HEK293 (cell line): ENCODE results near the gene CUEDC1.

Experiments used
- CTCF ChIA-PET: fragments of 350-600 bp; formaldehyde crosslinking; extraction: SDS; loops from one replicate; lab custom pipeline; 2021; ENCODE audit warnings: antibody characterized with exemption; lab: Yijun Ruan, JAX
- POLR2A ChIA-PET: fragments of 300-600 bp; formaldehyde crosslinking; extraction: SDS; loops from one replicate; lab custom pipeline; 2020; ENCODE audit warnings: antibody characterized with exemption, inconsistent platforms; lab: Yijun Ruan, JAX
- H3K27ac ChIP-seq: fragments of 200-500 bp; sonication (Bioruptor generic); 2 replicates; pipeline ENCODE4 v1.5.1; 2014; ENCODE audit warnings: low read depth, low read length, control low read depth, inconsistent platforms; ENCODE audit errors: extremely low read depth
- H3K36me3 ChIP-seq, 2 experiments: fragments of 200-500 bp in 1 of 2; sonication (Bioruptor generic) in 1 of 2; 1 replicate in 1 of 2; 2 replicates in 1 of 2; pipeline ENCODE4 v1.5.1; 2014 to 2017; ENCODE audit warnings: inconsistent platforms in 2 of 2, low read length in 2 of 2; ENCODE audit not compliant: control insufficient read depth in 2 of 2, insufficient read depth in 1 of 2
- H3K4me1 ChIP-seq: fragments of 200-500 bp; sonication (Bioruptor generic); 2 replicates; pipeline ENCODE4 v1.5.1; 2014; ENCODE audit warnings: mild to moderate bottlenecking, low read length, inconsistent platforms; ENCODE audit not compliant: control insufficient read depth, insufficient read depth
- H3K4me3 ChIP-seq: 2 replicates; pipeline ENCODE4 v1.5.1; 2011; ENCODE audit warnings: low read depth, mild to moderate bottlenecking, control low read depth, low read length, moderate library complexity
- H3K9me3 ChIP-seq: fragments of 200-500 bp; sonication (Bioruptor generic); 2 replicates; pipeline ENCODE4 v1.5.1; 2014; ENCODE audit warnings: low read depth, low read length, inconsistent platforms; ENCODE audit not compliant: control insufficient read depth, insufficient read depth
- GLI2 ChIP-seq: fragments of 450-650 bp; formaldehyde crosslinking; IDR thresholded peaks from 2 replicates; pipeline ENCODE4; 2017; ENCODE audit warnings: missing biosample characterization, missing genetic modification characterization, low read depth, borderline replicate concordance
- GLIS2 ChIP-seq: fragments of 450-650 bp; formaldehyde crosslinking; IDR thresholded peaks from 2 replicates; pipeline ENCODE4 v1.5.1; 2016; ENCODE audit warnings: missing biosample characterization, missing genetic modification characterization
- HOXD13 ChIP-seq: sonication (generic); formaldehyde crosslinking; IDR thresholded peaks from 2 replicates; pipeline ENCODE4 v1.8.0; 2022; ENCODE audit warnings: missing genetic modification reagents, borderline replicate concordance
- SCRT2 ChIP-seq: fragments of 450-650 bp; formaldehyde crosslinking; IDR thresholded peaks from 2 replicates; pipeline ENCODE4 v1.5.1; 2016; ENCODE audit warnings: missing biosample characterization, missing genetic modification characterization
- YY2 ChIP-seq: fragments of 450-650 bp; formaldehyde crosslinking; IDR thresholded peaks from 2 replicates; pipeline ENCODE4 v1.5.1; 2016; ENCODE audit warnings: missing biosample characterization, missing genetic modification characterization
- ZBTB17 ChIP-seq: fragments of 450-650 bp; formaldehyde crosslinking; IDR thresholded peaks from 2 replicates; pipeline ENCODE4 v1.5.1; 2016; ENCODE audit warnings: missing biosample characterization, missing genetic modification characterization
- ZFHX2 ChIP-seq: fragments of 450-650 bp; formaldehyde crosslinking; conservative IDR thresholded peaks from 2 replicates; pipeline ENCODE4 v1.5.1; 2016; ENCODE audit warnings: missing biosample characterization, missing genetic modification characterization
- ZFP37 ChIP-seq: fragments of 450-650 bp; formaldehyde crosslinking; IDR thresholded peaks from 2 replicates; pipeline ENCODE4 v1.5.1; 2016; ENCODE audit warnings: missing biosample characterization, missing genetic modification characterization
- ZNF112 ChIP-seq: fragments of 450-650 bp; formaldehyde crosslinking; IDR thresholded peaks from 2 replicates; pipeline ENCODE4 v1.5.0; 2017; ENCODE audit warnings: missing biosample characterization, missing genetic modification characterization
- ZNF121 ChIP-seq: fragments of 450-650 bp; formaldehyde crosslinking; IDR thresholded peaks from 2 replicates; pipeline ENCODE4 v1.5.1; 2016; ENCODE audit warnings: missing biosample characterization, missing genetic modification characterization
- ZNF138 ChIP-seq: fragments of 450-650 bp; formaldehyde crosslinking; IDR thresholded peaks from 2 replicates; pipeline ENCODE4 v1.5.1; 2016; ENCODE audit warnings: missing biosample characterization, missing genetic modification characterization, borderline replicate concordance
- ZNF169 ChIP-seq: fragments of 450-650 bp; formaldehyde crosslinking; IDR thresholded peaks from 2 replicates; pipeline ENCODE4 v1.5.1; 2016; ENCODE audit warnings: missing biosample characterization, missing genetic modification characterization
- ZNF184 ChIP-seq: fragments of 450-650 bp; IDR thresholded peaks from 2 replicates; pipeline ENCODE4 v1.5.1; 2018; ENCODE audit warnings: missing biosample characterization, mild to moderate bottlenecking, missing genetic modification characterization
- ZNF248 ChIP-seq: fragments of 450-650 bp; formaldehyde crosslinking; IDR thresholded peaks from 2 replicates; pipeline ENCODE4 v1.5.1; 2017; ENCODE audit warnings: missing biosample characterization, missing genetic modification characterization
- ZNF521 ChIP-seq: fragments of 450-650 bp; formaldehyde crosslinking; IDR thresholded peaks from 2 replicates; pipeline ENCODE4 v1.5.1; 2017; ENCODE audit warnings: missing biosample characterization, mild to moderate bottlenecking, missing genetic modification characterization
- ZNF558 ChIP-seq: fragments of 450-650 bp; formaldehyde crosslinking; IDR thresholded peaks from 2 replicates; pipeline ENCODE4 v1.5.1; 2016; ENCODE audit warnings: missing biosample characterization, missing genetic modification characterization
- ZNF610 ChIP-seq: fragments of 450-650 bp; formaldehyde crosslinking; IDR thresholded peaks from 2 replicates; pipeline ENCODE4 v1.5.1; 2016; ENCODE audit warnings: missing biosample characterization, missing genetic modification characterization, borderline replicate concordance
- ZNF623 ChIP-seq: fragments of 450-650 bp; formaldehyde crosslinking; IDR thresholded peaks from 2 replicates; pipeline ENCODE4 v1.5.1; 2016; ENCODE audit warnings: missing biosample characterization, missing genetic modification characterization
- ZNF670 ChIP-seq: fragments of 450-650 bp; formaldehyde crosslinking; IDR thresholded peaks from 2 replicates; pipeline ENCODE4 v1.5.1; 2016; ENCODE audit warnings: missing biosample characterization, missing genetic modification characterization, low read depth
- ZNF776 ChIP-seq: fragments of 450-650 bp; formaldehyde crosslinking; IDR thresholded peaks from 2 replicates; pipeline ENCODE4 v1.5.0; 2017; ENCODE audit warnings: missing biosample characterization, missing genetic modification characterization, borderline replicate concordance
- ZXDB ChIP-seq: fragments of 450-650 bp; formaldehyde crosslinking; IDR thresholded peaks from 2 replicates; pipeline ENCODE4 v1.5.1; 2016; ENCODE audit warnings: missing biosample characterization, missing genetic modification characterization
- TF ChIP-seq, protein P1 (sequence below): fragments of 450-650 bp; formaldehyde crosslinking; IDR thresholded peaks from 2 replicates; pipeline ENCODE4 v1.5.1; 2016; ENCODE audit warnings: missing biosample characterization, missing genetic modification characterization
- TF ChIP-seq, protein P2 (sequence below): fragments of 450-650 bp; formaldehyde crosslinking; IDR thresholded peaks from 2 replicates; pipeline ENCODE4 v1.5.1; 2016; ENCODE audit warnings: missing biosample characterization, missing genetic modification characterization
- TF ChIP-seq, protein P3 (sequence below): fragments of 450-650 bp; formaldehyde crosslinking; IDR thresholded peaks from 2 replicates; pipeline ENCODE4 v1.5.1; 2017; ENCODE audit warnings: missing biosample characterization, missing genetic modification characterization
- TF ChIP-seq, protein P4 (sequence below): fragments of 450-650 bp; formaldehyde crosslinking; IDR thresholded peaks from 2 replicates; pipeline ENCODE4 v1.5.1; 2016; ENCODE audit warnings: missing biosample characterization, missing genetic modification characterization
- TF ChIP-seq, protein P5 (sequence below): fragments of 450-650 bp; formaldehyde crosslinking; IDR thresholded peaks from 2 replicates; pipeline ENCODE4 v1.5.1; 2016; ENCODE audit warnings: missing biosample characterization, missing genetic modification characterization
- TF ChIP-seq, protein P6 (sequence below): fragments of 450-650 bp; formaldehyde crosslinking; IDR thresholded peaks from 2 replicates; pipeline ENCODE4 v1.5.1; 2016; ENCODE audit warnings: missing biosample characterization, missing genetic modification characterization

Gene CUEDC1

DNA sequence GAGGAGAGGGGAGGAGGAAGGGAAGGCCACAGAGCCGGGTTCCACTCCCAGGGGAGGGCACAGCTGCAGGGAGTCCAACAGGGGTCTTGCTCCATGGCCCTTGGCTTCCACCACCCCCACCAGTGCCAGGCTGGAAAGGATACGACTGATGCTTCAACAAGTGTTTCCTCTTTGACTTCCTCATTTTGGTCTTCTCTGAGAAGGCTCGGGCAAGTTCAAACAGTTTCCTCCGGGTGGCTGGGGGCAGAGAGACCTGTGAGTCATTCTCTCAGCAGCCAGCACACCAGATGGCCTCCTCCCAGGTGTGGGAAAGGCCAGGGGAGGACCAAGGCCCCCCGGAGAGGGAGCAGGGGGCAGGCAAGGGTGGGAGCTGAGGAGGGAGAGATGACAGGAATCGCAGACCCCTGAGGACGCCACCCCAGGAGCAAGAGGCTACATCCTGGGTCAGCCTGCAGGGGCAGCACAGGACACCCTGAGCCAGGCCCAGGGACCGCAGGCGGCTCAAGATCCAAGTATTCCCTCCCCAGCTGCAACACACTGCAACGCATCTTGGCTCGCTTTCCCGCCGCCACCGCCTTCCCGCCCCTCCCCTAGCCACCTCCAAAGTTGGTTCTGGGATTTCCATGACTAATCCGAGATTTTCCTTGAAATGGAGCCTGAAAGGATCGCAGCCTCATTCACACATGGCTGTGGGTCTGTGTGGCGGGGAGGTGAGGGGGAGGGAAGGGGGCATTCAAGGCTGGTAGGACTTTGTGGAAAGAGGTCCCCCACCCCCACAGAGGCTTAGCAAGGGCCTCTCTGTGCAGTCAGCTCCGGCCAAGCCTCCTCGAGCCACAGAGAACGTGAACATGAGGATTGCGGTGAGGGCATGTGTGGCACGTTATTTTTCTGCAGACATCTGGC, 87.0 kb downstream of the CUEDC1 start:
- ChIA-PET POLR2A (interaction anchor here (0.7 to 1.4 kb wide), 4 partner anchors 8 to 120 kb away, joined by 3 to 8 read pairs (median 4); partner anchors contain the start of gene VEZF1), CTCF (interaction anchor here (0.7 to 6.8 kb wide), 17 partner anchors 10 to 238 kb away, joined by 3 to 78 read pairs (median 5); no protein-coding TSS in a partner anchor)
- Histone ChIP-seq H3K36me3 (peaks cover 0 to 46% of the 10 kb centered on the region in 2 experiments; a peak in 2 of 3 replicates), H3K9me3 (no peaks in the 10 kb centered on the region), H3K4me3 (no peak overlapping the region), H3K4me1 (peaks cover 6% of the 10 kb centered on the region; the same call in 1 of the 2 replicates), H3K27ac (peak overlapping the region; percentile 64)
- TF ChIP-seq ZNF169 (tag by site-specific recombination) (no peak), ZNF184 (tag by site-specific recombination) (no peak), ZNF138 (tag by site-specific recombination) (no peak), ZNF623 (tag by site-specific recombination) (no peak), ZBTB17 (no peak), SCRT2 (tag by site-specific recombination) (peak; percentile 97), GLIS2 (tag by site-specific recombination) (peak; percentile 93), ZXDB (no peak), ZNF112 (tag by site-specific recombination) (no peak), GLI2 (tag by site-specific recombination) (no peak), HOXD13 (no peak), ZNF610 (tag by site-specific recombination) (no peak), ZFHX2 (tag by site-specific recombination) (peak; percentile 58), ZNF121 (no peak), ZNF670 (tag by site-specific recombination) (no peak), ZNF776 (tag by site-specific recombination) (no peak), ZNF248 (tag by site-specific recombination) (no peak), YY2 (tag by site-specific recombination) (no peak), ZNF558 (tag by site-specific recombination) (no peak), ZNF521 (tag by site-specific recombination) (no peak), ZFP37 (tag by site-specific recombination) (no peak)
- TF ChIP-seq, protein P1, sequence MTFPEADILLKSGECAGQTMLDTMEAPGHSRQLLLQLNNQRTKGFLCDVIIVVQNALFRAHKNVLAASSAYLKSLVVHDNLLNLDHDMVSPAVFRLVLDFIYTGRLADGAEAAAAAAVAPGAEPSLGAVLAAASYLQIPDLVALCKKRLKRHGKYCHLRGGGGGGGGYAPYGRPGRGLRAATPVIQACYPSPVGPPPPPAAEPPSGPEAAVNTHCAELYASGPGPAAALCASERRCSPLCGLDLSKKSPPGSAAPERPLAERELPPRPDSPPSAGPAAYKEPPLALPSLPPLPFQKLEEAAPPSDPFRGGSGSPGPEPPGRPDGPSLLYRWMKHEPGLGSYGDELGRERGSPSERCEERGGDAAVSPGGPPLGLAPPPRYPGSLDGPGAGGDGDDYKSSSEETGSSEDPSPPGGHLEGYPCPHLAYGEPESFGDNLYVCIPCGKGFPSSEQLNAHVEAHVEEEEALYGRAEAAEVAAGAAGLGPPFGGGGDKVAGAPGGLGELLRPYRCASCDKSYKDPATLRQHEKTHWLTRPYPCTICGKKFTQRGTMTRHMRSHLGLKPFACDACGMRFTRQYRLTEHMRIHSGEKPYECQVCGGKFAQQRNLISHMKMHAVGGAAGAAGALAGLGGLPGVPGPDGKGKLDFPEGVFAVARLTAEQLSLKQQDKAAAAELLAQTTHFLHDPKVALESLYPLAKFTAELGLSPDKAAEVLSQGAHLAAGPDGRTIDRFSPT (tag by site-specific recombination) = no peak
- TF ChIP-seq, protein P2, sequence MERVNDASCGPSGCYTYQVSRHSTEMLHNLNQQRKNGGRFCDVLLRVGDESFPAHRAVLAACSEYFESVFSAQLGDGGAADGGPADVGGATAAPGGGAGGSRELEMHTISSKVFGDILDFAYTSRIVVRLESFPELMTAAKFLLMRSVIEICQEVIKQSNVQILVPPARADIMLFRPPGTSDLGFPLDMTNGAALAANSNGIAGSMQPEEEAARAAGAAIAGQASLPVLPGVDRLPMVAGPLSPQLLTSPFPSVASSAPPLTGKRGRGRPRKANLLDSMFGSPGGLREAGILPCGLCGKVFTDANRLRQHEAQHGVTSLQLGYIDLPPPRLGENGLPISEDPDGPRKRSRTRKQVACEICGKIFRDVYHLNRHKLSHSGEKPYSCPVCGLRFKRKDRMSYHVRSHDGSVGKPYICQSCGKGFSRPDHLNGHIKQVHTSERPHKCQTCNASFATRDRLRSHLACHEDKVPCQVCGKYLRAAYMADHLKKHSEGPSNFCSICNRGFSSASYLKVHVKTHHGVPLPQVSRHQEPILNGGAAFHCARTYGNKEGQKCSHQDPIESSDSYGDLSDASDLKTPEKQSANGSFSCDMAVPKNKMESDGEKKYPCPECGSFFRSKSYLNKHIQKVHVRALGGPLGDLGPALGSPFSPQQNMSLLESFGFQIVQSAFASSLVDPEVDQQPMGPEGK = peak; percentile 86
- TF ChIP-seq, protein P3, sequence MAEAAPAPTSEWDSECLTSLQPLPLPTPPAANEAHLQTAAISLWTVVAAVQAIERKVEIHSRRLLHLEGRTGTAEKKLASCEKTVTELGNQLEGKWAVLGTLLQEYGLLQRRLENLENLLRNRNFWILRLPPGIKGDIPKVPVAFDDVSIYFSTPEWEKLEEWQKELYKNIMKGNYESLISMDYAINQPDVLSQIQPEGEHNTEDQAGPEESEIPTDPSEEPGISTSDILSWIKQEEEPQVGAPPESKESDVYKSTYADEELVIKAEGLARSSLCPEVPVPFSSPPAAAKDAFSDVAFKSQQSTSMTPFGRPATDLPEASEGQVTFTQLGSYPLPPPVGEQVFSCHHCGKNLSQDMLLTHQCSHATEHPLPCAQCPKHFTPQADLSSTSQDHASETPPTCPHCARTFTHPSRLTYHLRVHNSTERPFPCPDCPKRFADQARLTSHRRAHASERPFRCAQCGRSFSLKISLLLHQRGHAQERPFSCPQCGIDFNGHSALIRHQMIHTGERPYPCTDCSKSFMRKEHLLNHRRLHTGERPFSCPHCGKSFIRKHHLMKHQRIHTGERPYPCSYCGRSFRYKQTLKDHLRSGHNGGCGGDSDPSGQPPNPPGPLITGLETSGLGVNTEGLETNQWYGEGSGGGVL = peak; percentile 81
- TF ChIP-seq, protein P4, sequence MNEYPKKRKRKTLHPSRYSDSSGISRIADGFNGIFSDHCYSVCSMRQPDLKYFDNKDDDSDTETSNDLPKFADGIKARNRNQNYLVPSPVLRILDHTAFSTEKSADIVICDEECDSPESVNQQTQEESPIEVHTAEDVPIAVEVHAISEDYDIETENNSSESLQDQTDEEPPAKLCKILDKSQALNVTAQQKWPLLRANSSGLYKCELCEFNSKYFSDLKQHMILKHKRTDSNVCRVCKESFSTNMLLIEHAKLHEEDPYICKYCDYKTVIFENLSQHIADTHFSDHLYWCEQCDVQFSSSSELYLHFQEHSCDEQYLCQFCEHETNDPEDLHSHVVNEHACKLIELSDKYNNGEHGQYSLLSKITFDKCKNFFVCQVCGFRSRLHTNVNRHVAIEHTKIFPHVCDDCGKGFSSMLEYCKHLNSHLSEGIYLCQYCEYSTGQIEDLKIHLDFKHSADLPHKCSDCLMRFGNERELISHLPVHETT (tag by site-specific recombination) = no peak
- TF ChIP-seq, protein P5, sequence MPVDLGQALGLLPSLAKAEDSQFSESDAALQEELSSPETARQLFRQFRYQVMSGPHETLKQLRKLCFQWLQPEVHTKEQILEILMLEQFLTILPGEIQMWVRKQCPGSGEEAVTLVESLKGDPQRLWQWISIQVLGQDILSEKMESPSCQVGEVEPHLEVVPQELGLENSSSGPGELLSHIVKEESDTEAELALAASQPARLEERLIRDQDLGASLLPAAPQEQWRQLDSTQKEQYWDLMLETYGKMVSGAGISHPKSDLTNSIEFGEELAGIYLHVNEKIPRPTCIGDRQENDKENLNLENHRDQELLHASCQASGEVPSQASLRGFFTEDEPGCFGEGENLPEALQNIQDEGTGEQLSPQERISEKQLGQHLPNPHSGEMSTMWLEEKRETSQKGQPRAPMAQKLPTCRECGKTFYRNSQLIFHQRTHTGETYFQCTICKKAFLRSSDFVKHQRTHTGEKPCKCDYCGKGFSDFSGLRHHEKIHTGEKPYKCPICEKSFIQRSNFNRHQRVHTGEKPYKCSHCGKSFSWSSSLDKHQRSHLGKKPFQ = no peak
- TF ChIP-seq, protein P6, sequence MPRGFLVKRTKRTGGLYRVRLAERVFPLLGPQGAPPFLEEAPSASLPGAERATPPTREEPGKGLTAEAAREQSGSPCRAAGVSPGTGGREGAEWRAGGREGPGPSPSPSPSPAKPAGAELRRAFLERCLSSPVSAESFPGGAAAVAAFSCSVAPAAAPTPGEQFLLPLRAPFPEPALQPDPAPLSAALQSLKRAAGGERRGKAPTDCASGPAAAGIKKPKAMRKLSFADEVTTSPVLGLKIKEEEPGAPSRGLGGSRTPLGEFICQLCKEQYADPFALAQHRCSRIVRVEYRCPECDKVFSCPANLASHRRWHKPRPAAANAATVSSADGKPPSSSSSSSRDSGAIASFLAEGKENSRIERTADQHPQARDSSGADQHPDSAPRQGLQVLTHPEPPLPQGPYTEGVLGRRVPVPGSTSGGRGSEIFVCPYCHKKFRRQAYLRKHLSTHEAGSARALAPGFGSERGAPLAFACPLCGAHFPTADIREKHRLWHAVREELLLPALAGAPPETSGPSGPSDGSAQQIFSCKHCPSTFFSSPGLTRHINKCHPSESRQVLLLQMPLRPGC = no peak
